ENCODE measurements around the gene ACSL3.
"Not testable (repeated sequence)": the region's sequence is repeated elsewhere in the genome, so short reads cannot be mapped to it uniquely, and the experiment has no call there.

Gene ACSL3

GRCh38 chr2:222907790-222908441, 47.1 kb downstream of the ACSL3 start:
- DNase-seq (ENCODE audit: low read depth, low spot score): no peak

- DNase-seq (ENCODE audit: low read depth, low spot score): no peak
Measured at GRCh38 chr2:222909286-222909685, 48.5 kb downstream of the ACSL3 start.

- no peak for DNase-seq (ENCODE audit: low read depth, low spot score)
Measured at GRCh38 chr2:222912117-222912516, 51.3 kb downstream of the ACSL3 start.

GRCh38 chr2:222912776-222913175, 51.9 kb downstream of the ACSL3 start:
- DNase-seq (ENCODE audit: low read depth, low spot score): no peak

GRCh38 chr2:222915092-222915957, 54.5 kb downstream of the ACSL3 start:
- no peak for DNase-seq (ENCODE audit: low read depth, low spot score)

- no peak for DNase-seq (ENCODE audit: low read depth, low spot score)
Measured at GRCh38 chr2:222916229-222917197, 55.7 kb downstream of the ACSL3 start.

- DNase-seq (ENCODE audit: low read depth, low spot score): not testable (repeated sequence)
Measured at GRCh38 chr2:222917212-222917611, 56.4 kb downstream of the ACSL3 start.

GRCh38 chr2:222919841-222920526, 59.1 kb downstream of the ACSL3 start:
- DNase-seq (ENCODE audit: low read depth, low spot score): no peak

- DNase-seq (ENCODE audit: low read depth, low spot score): no peak
Measured at GRCh38 chr2:222920657-222921186, 59.9 kb downstream of the ACSL3 start.

- DNase-seq (ENCODE audit: low read depth, low spot score): no peak
Measured at GRCh38 chr2:222922019-222922800, 61.4 kb downstream of the ACSL3 start.

GRCh38 chr2:222926915-222927314, 66.1 kb downstream of the ACSL3 start:
- DNase-seq (ENCODE audit: low read depth, low spot score): no peak

- DNase-seq (ENCODE audit: low read depth, low spot score): no peak
Measured at GRCh38 chr2:222927600-222927999, 66.8 kb downstream of the ACSL3 start.

- no peak for DNase-seq (ENCODE audit: low read depth, low spot score)
Measured at GRCh38 chr2:222928335-222928734, 67.5 kb downstream of the ACSL3 start.

- DNase-seq (ENCODE audit: low read depth, low spot score): no peak
Measured at GRCh38 chr2:222930862-222931261, 70.0 kb downstream of the ACSL3 start.

- no peak for DNase-seq (ENCODE audit: low read depth, low spot score)
Measured at GRCh38 chr2:222931659-222932058, 70.8 kb downstream of the ACSL3 start.

GRCh38 chr2:222933458-222933857, 72.6 kb downstream of the ACSL3 start:
- no peak for DNase-seq (ENCODE audit: low read depth, low spot score)

GRCh38 chr2:222935688-222936298, 75.0 kb downstream of the ACSL3 start:
- DNase-seq (ENCODE audit: low read depth, low spot score): no peak

- DNase-seq (ENCODE audit: low read depth, low spot score): no peak
Measured at GRCh38 chr2:222936705-222937104, 75.9 kb downstream of the ACSL3 start.

- no peak for DNase-seq (ENCODE audit: low read depth, low spot score)
Measured at GRCh38 chr2:222938327-222938726, 77.5 kb downstream of the ACSL3 start.
